22Rv1 (cell line): Measurements from ENCODE around the gene PRKAR1B.

Experiments used
- ZFX ChIP-seq: fragments of 450-650 bp; IDR thresholded peaks from 2 replicates; pipeline ENCODE4 v1.6.1; 2017; ENCODE audit warnings: antibody characterized with exemption, borderline replicate concordance
- TF ChIP-seq, protein P1 (sequence below): fragments of 450-650 bp; IDR thresholded peaks from 2 replicates; pipeline ENCODE4 v1.5.1; 2017; ENCODE audit warnings: mild to moderate bottlenecking

DNA sequence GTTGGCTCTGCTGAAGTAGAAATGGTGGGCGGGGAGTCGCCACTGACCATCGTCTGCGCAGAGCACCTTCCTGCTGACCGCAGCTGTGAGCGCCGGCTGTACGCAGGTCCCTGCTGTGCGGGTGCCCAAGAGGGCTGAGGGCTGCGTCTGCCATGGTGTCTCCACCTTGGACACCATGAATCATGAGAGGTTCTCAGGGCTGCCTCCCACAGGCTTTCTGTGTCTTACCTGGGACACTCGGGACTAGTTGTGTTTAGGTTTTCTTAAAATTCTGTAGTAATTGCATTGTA lies 44.9 kb upstream of the PRKAR1B start:
- TF ChIP-seq, protein P1, sequence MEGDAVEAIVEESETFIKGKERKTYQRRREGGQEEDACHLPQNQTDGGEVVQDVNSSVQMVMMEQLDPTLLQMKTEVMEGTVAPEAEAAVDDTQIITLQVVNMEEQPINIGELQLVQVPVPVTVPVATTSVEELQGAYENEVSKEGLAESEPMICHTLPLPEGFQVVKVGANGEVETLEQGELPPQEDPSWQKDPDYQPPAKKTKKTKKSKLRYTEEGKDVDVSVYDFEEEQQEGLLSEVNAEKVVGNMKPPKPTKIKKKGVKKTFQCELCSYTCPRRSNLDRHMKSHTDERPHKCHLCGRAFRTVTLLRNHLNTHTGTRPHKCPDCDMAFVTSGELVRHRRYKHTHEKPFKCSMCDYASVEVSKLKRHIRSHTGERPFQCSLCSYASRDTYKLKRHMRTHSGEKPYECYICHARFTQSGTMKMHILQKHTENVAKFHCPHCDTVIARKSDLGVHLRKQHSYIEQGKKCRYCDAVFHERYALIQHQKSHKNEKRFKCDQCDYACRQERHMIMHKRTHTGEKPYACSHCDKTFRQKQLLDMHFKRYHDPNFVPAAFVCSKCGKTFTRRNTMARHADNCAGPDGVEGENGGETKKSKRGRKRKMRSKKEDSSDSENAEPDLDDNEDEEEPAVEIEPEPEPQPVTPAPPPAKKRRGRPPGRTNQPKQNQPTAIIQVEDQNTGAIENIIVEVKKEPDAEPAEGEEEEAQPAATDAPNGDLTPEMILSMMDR = no peak
- no peak for TF ChIP-seq ZFX
